Measurements from ENCODE around the gene SLC16A2.
"Not testable (repeated sequence)": the region's sequence is repeated elsewhere in the genome, so short reads cannot be mapped to it uniquely, and the experiment has no call there.

The SLC16A2 gene

DNA sequence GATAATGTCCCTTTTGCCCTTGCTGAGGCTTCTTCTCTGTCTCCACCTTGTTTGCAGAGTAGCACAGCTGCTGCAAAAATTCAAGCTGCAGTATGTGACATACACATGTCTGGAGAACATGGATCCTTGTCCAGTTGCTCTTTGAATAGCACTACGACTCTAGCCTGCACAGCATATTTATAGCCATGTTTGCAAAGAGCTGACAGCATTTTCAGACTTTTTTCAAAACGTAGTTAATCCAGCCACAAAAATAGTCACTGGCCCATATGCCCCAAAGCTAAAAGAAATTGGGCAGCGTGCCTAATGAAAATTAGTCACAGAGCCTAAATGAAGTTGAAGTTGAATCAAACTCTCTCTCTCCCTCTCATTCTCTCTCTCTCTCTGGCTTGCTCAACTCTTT, 17.5 kb downstream of the SLC16A2 start:
- DNase-seq (ENCODE audit: extremely low spot score, insufficient read length, low read depth) (no peak), FAIRE-seq (no peak)

DNA sequence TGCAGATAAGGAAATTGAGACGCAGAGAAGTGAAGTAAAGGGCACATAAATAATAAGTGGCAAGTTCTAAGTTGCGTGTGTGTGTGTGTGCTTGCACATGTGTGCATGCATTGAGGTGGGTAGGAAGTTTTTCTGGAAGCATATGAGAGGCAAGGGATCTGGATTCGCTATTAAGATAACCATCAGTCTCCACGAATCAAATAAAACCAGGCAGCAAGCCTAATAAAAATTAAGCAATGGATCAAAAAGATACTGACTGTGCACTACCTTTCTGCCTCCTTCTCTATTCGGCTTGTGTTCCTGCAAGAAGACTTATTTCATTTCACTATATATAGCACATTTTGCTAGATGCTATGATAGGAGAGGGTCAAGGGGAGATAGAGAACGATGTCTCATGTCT, 23.8 kb downstream of the SLC16A2 start:
- no peak for FAIRE-seq
- DNase-seq (ENCODE audit: extremely low spot score, insufficient read length, low read depth), result no peak

DNA sequence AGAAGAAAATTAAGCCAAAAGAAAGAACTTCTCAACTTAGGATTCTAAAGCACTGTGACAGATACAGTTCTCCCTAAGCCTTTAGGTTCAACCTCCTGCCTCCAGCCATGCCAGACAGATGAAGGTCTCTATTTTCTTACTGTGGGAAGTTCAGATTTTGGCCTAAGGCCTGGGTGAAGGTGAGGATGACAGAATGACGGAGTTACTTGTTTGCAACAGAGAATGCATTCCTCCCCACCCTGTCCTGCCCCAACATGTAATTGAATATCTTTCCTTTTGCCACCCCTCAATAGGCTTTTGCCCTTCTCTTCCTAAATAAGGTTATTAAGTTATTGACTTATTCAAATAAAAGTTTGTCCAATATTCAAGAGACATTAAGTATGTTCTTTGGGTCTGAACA, 25.6 kb downstream of the SLC16A2 start:
- DNase-seq (ENCODE audit: extremely low spot score, insufficient read length, low read depth) (no peak), FAIRE-seq (no peak)

DNA sequence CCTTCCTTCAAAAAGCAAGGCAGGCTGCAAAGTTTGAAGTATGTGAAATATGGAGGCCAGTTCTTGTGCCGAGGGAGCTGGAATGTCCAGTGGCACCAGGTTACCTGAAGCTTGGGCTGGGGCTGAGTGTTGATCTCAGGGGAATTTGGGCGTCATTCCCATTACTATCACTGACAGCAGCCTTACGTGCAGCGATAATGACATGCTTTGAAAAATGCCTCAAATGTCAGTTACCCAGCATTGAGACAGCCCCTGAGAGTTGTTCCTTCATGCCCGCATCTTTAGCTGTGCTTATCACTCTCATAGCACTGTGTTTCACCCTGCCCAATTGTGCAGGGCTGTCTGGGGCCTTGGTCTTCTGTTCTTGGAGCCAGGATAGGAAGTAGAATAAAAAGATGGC, 27.4 kb downstream of the SLC16A2 start:
- DNase-seq (ENCODE audit: extremely low spot score, insufficient read length, low read depth) (no peak), FAIRE-seq (no peak)

DNA sequence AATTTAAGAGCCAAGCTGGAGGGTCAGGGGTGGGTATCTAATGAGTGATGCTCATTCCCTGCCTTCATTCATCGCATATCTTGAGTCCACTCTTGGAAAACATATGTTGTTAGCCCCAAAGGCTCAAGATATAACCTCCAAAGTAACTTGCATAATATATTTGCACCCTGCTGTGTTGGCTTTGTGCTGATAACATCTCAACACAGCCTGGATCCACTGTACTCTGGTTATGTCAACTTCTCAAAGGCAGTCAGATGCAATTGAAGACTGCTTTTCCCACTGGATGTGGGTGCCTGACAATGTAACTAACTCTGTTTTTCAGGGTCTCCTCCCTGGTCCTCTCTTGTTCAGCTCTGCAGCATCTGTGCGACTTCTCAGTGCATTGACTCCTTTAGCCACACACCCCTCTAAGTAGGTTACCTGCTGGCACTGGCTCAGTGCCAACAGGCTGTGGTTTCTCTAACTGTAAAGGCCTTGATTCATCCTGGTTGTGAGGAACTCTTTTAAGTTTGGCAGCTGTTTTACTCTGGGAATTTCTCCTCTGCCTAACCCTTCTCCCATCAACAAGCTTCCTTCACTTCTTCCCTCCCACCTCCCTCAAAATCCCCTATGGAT, 28.1 kb downstream of the SLC16A2 start:
- no peak for FAIRE-seq
- no peak for DNase-seq (ENCODE audit: extremely low spot score, insufficient read length, low read depth)

DNA sequence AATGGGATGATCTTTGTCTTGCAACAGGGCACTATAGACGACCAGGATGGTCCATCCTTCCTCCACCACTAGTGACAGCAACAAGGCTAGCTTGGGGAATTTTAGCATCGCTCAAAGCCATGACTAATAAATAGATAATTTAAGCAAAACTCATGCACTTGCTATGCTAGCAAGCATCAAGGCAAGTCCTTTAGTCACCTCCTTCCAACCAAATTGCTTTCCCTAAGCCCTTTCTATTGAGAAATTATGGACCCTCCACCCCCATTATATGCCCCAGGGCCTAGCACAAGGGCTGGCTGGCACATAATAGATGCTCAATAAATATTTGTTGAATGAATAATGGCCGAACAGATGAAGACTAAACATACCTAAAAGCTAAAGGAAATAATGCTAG, 28.6 kb downstream of the SLC16A2 start:
- FAIRE-seq (no peak), DNase-seq (ENCODE audit: extremely low spot score, insufficient read length, low read depth) (no peak)

DNA sequence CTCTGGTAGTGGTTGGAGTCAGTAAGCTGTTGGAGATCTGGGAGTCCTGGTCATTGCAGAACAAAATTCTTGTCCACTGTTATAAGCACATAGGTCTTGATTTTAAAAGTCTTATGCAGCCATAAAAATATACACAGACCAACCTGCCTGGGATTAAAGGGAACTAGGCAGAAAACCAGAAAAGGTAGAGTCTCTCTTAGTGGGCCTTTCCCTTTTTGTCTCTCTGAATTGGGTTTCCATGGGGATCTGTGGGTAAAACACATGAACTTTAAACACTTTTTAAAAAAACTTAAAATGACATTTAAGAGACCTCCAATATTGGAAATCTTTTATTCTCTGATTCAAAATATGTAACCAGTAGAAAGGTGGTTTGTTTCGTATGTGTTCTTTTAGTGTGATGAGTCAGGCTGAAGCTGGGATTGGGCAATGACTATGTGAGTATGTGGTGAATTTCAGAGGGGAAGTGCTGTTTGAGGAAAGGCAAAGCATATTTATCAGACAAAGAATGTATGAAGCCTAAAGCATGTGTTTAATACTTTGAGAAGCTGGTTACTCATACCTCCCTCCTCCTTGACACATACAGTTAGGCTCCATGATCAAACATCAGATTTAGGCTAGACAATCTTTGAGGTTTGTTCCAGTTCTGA, 29.6 kb downstream of the SLC16A2 start:
- DNase-seq (ENCODE audit: extremely low spot score, insufficient read length, low read depth), result no peak
- FAIRE-seq, result no peak

DNA sequence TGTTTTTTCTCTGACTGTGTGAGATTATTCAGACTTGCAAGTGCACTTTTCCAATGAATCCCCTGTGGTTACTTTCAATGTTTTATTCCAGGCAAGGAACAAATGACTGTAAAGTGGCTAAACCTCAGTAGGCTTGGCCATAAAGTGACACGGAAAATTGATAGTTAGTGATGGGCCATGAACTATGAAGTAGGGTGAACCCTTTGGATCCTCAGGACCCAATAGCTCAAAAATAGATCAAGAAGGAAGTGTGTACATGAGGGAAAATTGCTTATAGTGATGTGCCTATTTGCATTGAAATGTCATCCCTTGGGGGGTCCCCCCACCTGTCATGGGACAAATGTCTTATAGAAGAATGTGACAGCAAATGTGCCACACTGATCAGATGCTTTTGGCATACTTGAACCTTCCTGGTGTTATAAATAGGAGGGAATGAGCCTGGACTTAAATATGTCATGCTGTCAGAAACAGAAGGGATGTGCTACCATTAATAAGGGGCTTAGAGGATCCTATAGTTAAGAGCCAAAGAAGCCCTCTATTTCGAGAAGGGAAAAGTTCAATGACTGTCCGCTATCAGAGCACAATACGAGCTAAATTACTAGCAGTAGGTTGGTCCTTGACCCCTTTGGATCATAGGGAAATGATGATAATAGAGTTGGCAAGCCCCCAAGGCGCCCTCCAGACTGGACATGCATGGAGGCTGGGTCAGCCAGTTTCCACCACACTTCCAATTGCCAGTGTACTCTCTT, 30.3 kb downstream of the SLC16A2 start:
- DNase-seq (ENCODE audit: extremely low spot score, insufficient read length, low read depth) (no peak), FAIRE-seq (no peak)

DNA sequence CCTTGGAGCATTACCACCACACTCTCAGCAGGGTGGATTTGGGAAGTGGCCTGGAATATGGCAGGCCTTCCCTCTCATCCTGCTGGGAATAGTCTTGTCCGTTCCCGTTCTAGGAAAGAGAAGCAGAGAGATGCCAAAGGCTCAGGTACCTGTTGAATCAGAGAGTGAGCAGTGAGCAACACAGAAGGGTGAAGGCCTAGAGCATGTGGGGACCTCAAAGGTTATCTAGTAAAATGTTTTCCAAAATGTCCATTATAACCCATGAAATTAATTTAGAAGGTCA, 30.8 kb downstream of the SLC16A2 start:
- DNase-seq (ENCODE audit: extremely low spot score, insufficient read length, low read depth) (no peak), FAIRE-seq (no peak)

DNA sequence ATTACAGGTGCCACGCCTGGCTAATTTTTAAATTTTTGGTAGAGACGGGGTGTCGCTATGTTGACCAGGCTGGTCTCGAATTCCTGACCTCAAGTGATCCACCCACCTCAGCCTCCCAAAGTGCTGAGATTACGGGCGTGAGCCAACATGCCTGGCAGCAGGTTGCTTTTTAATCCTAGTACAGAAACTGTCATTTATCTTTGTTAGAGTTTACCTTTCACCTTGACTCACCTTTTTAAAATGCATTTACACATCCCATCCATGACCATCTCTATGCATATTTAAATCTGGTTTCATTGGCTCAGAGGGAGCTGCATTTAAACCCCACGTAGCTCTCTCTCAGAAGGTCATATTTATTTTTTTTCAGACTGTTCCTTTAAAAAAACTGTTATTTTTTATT, 31.9 kb downstream of the SLC16A2 start:
- FAIRE-seq (no peak), DNase-seq (ENCODE audit: extremely low spot score, insufficient read length, low read depth) (no peak)

DNA sequence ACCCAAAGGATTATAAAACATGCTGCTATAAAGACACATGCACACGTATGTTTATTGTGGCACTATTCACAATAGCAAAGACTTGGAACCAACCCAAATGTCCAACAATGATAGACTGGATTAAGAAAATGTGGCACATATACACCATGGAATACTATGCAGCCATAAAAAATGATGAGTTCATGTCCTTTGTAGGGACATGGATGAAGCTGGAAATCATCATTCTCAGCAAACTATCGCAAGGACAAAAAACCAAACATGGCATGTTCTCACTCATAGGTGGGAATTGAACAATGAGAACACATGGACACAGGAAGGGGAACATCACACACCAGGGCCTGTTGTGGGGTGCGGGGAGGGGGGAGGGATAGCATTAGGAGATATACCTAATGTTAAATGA, 32.9 kb downstream of the SLC16A2 start:
- not testable (repeated sequence) for DNase-seq (ENCODE audit: extremely low spot score, insufficient read length, low read depth)

DNA sequence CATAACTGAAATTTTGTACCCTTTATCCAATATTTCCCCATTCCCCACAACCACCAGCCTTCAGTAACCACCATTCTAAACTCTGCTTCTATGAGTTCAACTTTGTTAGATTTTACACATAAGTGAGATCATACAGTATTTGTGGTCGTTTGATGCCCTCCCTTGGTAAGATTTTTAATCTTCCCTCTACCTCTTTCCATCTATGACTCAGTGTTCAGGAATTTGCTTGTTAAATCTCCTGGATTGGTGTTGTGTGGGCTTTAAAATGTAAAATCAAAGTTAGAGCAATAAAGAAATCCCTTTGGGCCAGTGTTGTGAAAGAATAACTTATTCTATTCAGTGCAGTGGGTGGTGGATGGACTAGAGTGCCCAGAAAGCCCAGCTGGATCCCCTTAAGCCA, 37.4 kb downstream of the SLC16A2 start:
- no peak for DNase-seq (ENCODE audit: extremely low spot score, insufficient read length, low read depth)

More for the DNA sequence above, 32.9 kb downstream of the SLC16A2 start:
- FAIRE-seq, result not testable (repeated sequence)

DNA sequence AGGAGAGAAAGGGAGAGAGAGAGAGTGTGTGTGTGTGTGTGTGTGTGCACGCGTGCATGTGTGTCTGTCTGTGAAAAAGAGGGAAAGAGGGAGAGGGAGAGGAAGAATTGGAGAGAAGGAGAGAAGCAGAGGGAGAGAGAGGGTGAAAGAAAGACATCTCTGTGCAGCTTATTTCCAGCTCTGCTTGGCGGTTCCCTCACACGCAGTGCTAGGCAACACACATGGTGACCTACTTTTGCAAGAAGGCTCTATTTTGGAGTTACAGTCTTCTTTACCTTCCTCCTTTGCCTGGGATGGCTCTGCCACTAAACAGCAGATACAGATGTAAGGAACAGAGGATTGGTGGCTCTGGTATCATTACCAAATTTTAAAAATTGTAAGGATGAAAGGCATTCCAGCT, 40.1 kb downstream of the SLC16A2 start:
- FAIRE-seq, result no peak
- DNase-seq (ENCODE audit: extremely low spot score, insufficient read length, low read depth), result no peak

More for the DNA sequence above, 37.4 kb downstream of the SLC16A2 start:
- no peak for FAIRE-seq

DNA sequence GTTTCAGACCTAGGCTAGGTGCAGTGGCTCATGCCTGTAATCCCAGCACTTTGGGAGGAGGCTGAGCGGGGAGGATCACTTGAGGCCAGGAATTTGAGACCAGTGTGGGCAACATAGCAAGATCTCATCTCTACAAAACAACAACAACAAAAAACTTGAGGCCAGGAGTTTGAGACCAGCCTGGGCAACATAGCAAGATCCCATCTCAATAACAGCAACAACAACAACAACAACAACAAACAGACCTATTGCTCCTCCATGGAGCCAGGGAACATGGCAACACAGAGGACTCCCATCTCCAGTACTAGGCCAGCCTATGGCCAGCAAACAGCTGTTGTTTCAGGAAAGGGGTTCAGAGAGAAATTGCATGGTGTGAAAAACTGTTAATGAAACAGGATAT, 43.4 kb downstream of the SLC16A2 start:
- FAIRE-seq, result no peak
- no peak for DNase-seq (ENCODE audit: extremely low spot score, insufficient read length, low read depth)

DNA sequence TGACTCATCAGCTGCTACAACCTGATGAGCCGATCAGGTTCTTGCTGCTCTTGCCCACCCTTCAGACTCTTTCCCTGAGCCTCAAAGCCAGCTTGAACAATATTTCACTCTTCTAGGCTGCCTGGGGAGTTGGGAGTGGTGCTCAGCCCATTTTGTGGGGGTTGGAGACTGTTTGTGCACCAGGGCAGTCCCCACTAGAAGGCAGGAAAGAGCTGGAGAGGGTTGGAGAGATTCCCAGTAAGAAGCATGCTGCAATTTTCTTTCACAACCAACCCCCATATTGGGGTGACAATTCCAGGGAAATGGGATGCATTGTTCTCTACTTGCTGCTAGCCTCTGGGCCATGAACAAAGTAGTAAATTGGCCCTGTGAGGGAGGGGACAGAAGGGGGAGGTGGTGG, 44.1 kb downstream of the SLC16A2 start:
- DNase-seq (ENCODE audit: extremely low spot score, insufficient read length, low read depth) (no peak), FAIRE-seq (no peak)

DNA sequence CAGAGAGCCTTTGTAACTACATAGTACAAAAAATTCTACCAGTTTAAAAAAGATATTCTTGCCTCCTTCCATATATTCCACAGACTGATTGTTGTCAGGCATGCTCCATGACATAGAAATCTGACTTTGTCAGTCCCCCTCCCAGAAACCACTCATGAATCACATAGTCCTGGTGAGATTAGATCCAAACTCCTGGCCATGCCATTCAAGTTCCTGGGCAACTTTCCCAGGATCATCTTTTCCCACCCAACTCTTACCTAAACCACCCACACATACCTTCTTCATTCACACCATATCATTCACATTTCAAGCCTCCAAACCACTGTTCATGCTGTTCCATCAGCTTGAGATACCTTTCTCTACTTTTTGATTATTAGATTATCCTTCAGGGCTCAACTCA, 46.4 kb downstream of the SLC16A2 start:
- DNase-seq (ENCODE audit: extremely low spot score, insufficient read length, low read depth) (no peak), FAIRE-seq (no peak)

DNA sequence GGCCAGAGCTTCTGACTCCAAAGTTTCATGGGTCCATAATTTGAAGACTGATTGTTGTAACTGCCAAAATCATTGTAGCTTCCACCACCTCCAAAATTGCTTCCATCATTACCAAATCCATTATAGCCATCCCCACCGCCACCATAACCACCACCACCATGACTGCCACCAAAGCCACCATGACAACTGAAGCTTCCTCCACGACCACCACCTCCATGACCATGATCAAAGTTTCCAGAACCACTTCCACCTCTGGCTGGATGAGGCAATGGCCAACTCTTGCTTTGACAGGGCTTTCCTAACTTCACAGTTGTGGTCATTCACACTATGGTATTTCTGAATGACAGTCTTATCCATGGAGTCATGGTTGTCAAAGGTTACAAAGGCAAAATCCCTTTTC, 51.8 kb downstream of the SLC16A2 start:
- FAIRE-seq; DNase-seq (ENCODE audit: extremely low spot score, insufficient read length, low read depth): not testable (repeated sequence)

DNA sequence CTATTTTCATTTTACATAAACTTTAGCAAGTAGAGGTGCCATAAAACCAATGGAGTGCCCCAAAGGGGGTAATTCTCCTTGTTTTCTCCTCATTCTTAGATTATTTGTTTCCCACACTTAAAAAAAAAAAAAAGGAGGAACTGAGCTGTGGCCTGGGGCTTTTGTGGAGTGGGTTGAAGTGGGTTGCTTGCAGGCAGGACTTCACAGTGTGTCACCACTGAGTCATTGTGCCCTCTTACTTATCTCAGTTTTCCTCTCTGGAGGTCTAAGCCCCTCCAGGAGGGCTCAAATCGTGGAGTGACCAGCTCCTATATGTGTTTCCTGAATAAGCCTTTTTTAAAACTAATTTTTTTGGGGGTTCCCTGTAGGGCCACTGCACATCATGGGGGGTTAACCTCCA, 69.0 kb downstream of the SLC16A2 start:
- FAIRE-seq (no peak), DNase-seq (ENCODE audit: extremely low spot score, insufficient read length, low read depth) (no peak)

DNA sequence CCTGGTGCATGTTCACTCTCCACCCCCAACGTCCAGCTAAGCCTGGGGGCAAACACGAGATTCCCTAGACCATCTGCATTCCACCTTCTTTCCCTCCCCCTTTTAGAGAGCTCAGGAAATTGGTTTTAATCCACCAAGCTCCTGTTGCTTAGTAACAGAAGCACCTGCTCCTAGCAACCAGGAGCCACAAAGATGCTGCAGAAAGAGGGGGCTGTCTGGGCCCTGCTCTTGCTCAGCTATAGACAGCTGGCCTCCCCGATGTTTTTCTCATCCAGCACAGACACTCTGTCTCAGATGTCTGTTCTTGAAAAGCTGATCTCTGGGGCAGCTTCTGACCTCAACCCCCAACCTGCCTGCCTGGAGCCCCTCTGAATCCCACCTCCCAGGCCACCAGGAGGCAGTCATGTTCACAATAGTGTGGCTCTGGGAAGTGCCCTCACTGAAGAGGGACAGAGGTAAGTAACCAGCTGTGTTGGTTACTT, 71.5 kb downstream of the SLC16A2 start:
- DNase-seq (ENCODE audit: extremely low spot score, insufficient read length, low read depth) (no peak), FAIRE-seq (no peak)

DNA sequence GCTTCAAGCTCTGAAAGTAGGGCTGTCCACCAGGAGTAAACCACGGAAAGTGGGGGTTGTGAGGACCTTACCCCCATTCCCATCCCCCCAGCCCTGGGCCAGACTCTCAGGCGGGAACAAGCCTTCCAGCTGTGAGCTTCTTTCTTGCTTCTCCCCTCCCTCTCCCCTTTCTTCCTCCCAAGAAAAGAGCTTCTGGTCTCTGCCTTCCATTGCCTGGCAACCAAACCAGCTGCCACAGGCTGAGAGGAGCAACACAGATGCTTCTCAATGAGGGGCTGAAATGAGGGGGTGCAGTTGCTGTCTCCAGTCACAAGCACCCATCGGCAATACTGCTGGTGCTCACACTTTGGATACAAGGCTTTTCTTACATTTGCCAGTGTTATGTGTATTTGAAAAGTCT, 72.5 kb downstream of the SLC16A2 start:
- FAIRE-seq (no peak), DNase-seq (ENCODE audit: extremely low spot score, insufficient read length, low read depth) (no peak)

DNA sequence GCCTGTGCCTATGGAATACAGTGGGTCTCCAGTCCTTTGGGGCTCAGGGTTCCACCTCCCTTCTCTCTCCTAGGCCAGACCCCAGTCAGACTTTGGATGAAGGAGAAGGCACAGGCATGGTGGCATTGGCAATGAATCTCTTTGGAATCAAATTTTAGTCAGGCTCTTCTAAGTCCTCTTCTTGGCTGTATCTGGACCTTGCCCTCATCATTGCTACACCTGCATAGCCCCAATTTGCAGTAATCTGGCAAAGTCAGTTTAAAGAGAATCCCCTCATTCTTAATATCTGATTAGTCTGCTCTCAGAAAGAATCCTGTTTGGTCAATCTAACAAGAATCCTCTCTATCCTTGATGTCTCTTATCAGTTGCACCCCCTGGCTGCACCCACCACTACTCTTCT, 77.6 kb downstream of the SLC16A2 start:
- DNase-seq (ENCODE audit: extremely low spot score, insufficient read length, low read depth) (no peak), FAIRE-seq (no peak)

DNA sequence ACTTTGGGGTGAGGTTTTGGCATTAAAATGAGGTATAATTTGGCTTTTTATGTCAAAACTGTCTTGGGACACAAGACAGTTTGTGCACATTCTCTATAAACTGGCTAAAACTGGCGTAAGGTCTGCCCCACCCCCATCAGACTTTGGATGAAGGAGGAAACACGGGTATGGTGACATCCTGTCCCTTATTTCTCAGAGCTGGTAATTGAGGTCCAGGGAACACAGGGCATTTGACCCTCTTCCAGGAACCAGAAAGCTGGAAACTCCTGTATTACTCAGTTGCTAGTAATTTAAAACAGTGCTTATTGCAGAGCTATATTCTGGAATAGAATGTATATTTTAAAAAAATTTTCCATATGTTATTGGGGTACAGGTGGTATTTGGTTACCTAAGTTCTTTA, 78.8 kb downstream of the SLC16A2 start:
- DNase-seq (ENCODE audit: extremely low spot score, insufficient read length, low read depth) (no peak), FAIRE-seq (no peak)
